Measurements from ENCODE around the gene RAF1.

DNA sequence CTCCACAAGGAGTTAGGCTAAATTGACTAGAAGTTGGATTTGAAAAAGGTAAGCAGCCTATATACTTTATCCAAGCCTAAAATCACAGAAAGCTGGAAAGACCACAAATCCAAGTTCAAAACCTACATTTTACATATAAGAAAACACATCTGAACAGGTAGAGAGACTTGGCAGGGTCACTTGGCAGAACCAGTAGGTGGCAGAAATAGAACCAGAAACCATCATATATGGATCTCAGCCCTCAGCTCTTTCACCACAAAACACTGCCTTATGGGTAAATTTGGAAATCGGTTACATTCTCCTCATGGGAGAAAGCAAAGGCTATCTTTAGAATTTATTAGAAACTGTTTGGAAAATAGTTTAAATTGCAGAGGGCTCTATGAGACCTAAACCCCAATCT lies 62.8 kb downstream of the RAF1 start:
- TF ChIP-seq POLR2AphosphoS5 (IDR thresholded peaks at IDR 0.05; ENCODE audit: borderline replicate concordance, low read depth, low read length) (no peak), EZH2 (IDR thresholded peaks at IDR 0.05) (no peak), FOXP2 (optimal IDR thresholded peaks at IDR 0.05; ENCODE audit: control extremely low read depth, extremely low read length, insufficient read depth) (no peak)

Data from SK-N-MC (cell line).